Gastroesophageal sphincter (tissue), 3 donors: Measurements from ENCODE around the gene UNC13C.

Source experiments
- CTCF ChIP-seq, 4 experiments: fragments of 200-600 bp in 2 of 4; fragments of 450-650 bp in 2 of 4; sonication (generic) in 1 of 4; IDR thresholded peaks; one replicate each; pipeline ENCODE4 v1.5.1; 2017 to 2019; ENCODE audit warnings: antibody characterized with exemption in 4 of 4, mild to moderate bottlenecking in 2 of 4, moderate library complexity in 2 of 4
- POLR2AphosphoS5 ChIP-seq: sonication (generic); formaldehyde crosslinking; IDR thresholded peaks from one replicate; pipeline ENCODE4 v1.6.1; 2017; ENCODE audit warnings: antibody characterized with exemption

DNA sequence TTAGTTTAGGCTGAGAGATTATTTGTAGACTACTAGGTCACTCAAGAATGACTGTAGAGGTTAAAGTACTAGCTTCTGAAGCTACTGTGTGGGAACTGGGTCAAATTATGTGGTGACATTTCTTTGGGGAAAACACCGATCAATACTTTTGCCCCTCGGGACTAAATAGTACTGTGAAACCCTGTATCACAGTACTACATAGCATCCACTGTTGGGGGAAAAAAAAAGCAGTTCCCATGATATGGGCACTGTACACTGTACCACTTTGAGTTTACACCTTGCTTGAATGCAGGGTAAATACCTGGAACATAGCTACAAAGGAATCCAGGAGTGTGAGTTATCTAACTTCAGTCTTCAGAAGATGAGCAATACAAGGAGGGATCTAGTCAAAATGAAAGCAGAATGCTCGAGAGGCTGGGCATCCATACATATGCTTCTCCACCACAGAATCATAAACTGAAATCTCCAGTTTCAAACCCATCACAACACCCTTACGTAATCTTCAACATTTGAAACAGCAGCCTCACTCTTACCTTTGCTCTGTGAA, 311.4 kb downstream of the UNC13C start:
- TF ChIP-seq CTCF (IDR thresholded peaks at IDR 0.05) (no peak), POLR2AphosphoS5 (no peak)
